Measurements from ENCODE around the gene CACNA1F. TPM values are rescaled to one million over a fixed set of nuclear protein-coding genes. Genes with fewer than 3 reads are reported as not detected.

CACNA1F gene
- total RNA-seq, 4 donors from 2014 or later = under 0.01 to 0.42 (median 0.06) TPM

DNA sequence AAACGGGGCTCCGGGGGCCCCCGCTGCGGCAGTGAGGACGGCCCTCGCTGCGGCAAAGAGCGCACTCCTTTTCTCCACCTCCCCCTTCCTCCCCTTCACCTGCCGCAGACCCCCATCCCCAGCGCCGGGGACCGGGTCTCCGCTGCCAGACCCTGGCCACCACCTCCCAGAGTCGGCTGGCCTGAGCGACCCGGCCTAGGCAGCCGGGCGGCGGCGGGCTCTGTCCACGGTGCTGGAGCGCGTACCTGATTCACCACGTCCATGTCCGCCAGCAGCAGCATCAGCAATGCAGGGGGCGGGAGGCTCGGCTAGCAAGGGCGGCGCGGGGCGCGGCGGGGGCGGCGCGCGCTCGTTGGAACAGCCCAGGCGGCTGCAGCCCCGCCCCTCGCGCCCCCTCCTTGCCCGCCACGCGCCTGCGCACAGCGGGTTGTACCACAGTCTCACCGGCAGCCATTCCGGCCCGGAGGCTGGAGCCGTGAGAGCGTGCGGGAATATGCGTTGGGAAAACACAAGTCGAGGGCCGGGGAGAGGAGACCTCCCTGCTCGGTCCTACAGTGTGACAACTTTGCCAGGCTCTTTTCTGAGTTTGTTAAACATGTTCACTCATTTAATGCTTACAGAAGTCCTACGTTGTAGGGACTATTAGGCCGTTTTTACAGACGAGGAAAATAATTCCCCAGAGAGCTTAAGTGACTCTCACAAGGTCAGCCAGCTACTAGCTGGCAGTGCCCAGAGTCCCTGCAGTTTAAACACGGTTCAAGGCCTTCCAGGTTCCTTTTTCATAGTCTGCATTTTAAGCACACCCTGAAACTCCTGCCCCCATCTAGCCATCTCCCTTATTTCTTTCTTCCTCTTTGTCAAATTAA, 33.0 kb downstream of the CACNA1F start, which contains the start of gene SYP:
SYP (minus strand) TSS at position 288 of the 866 bp plus-strand sequence; CDS start at position 281, 7 bp downstream.
- TF ChIP-seq POLR2AphosphoS5 (IDR thresholded peaks at IDR 0.05) (peak; percentile 80 to 92), EP300 (IDR thresholded peaks at IDR 0.05) (no peak), POLR2A (IDR thresholded peaks at IDR 0.05; ENCODE audit: low read depth) (peak; percentile 42)
- TF ChIP-seq, protein P1, sequence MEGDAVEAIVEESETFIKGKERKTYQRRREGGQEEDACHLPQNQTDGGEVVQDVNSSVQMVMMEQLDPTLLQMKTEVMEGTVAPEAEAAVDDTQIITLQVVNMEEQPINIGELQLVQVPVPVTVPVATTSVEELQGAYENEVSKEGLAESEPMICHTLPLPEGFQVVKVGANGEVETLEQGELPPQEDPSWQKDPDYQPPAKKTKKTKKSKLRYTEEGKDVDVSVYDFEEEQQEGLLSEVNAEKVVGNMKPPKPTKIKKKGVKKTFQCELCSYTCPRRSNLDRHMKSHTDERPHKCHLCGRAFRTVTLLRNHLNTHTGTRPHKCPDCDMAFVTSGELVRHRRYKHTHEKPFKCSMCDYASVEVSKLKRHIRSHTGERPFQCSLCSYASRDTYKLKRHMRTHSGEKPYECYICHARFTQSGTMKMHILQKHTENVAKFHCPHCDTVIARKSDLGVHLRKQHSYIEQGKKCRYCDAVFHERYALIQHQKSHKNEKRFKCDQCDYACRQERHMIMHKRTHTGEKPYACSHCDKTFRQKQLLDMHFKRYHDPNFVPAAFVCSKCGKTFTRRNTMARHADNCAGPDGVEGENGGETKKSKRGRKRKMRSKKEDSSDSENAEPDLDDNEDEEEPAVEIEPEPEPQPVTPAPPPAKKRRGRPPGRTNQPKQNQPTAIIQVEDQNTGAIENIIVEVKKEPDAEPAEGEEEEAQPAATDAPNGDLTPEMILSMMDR (IDR thresholded peaks at IDR 0.05) = peak in 1 of 3 experiments; percentile 14
- peak within 1 kb of the TSS; percentile 35 to 78 (median 61) for H3K27ac ChIP-seq (replicated peaks in 1 of 4)
- peak within 1 kb of the TSS; percentile 38 to 48 (median 42) for H3K4me3 ChIP-seq
- peak; percentile 95 for DNase-seq (ENCODE audit: extremely low spot score)
- intact Hi-C loops (cut with DNase I) = loop anchor here (5.0 kb wide), 1 partner anchor 37 kb away; the partner anchor contains the start of gene CCDC22
- peaks cover 4 to 16% (median 13%) of the 10 kb centered on the region in 4 donors for H3K4me1 ChIP-seq
- WGBS = 48% methylated on average over 31 of the region's 61 CpGs
- no peaks in the 10 kb centered on the region for H3K9me3 ChIP-seq
- H3K36me3 ChIP-seq = no peaks in the 10 kb centered on the region
- H3K27me3 ChIP-seq = no peaks in the 10 kb centered on the region

DNA sequence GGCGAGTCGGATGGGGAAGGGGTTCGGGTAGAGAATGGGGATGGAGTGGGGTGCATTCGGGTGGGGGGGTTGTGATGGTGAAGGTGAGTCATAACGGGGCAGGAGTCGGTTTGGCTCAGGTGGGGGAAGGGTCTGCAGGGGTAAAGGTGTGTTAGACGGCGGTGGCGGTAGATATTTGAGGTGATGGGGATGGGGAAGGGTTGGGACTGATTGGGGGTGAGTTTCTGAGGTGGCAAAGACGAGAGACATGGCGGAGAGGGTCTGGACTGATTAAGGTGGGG, 33.9 kb downstream of the CACNA1F start:
- Histone ChIP-seq H3K27ac (replicated peaks in 1 of 4) (no peak overlapping the region), H3K4me1 (peaks cover 4 to 16% (median 13%) of the 10 kb centered on the region in 4 donors), H3K36me3 (no peaks in the 10 kb centered on the region), H3K4me3 (peak overlapping the region in 1 of 4 donors; percentile 39), H3K27me3 (no peaks in the 10 kb centered on the region), H3K9me3 (no peaks in the 10 kb centered on the region)
- intact Hi-C loops (cut with DNase I) = no loop called here
- DNase-seq (ENCODE audit: extremely low spot score) = no peak
- WGBS = 44% methylated on average over 11 of the region's 11 CpGs
- TF ChIP-seq EP300 (IDR thresholded peaks at IDR 0.05) (no peak), POLR2AphosphoS5 (IDR thresholded peaks at IDR 0.05) (no peak), POLR2A (IDR thresholded peaks at IDR 0.05; ENCODE audit: low read depth) (no peak)
- TF ChIP-seq, protein P1 (IDR thresholded peaks at IDR 0.05) = no peak

DNA sequence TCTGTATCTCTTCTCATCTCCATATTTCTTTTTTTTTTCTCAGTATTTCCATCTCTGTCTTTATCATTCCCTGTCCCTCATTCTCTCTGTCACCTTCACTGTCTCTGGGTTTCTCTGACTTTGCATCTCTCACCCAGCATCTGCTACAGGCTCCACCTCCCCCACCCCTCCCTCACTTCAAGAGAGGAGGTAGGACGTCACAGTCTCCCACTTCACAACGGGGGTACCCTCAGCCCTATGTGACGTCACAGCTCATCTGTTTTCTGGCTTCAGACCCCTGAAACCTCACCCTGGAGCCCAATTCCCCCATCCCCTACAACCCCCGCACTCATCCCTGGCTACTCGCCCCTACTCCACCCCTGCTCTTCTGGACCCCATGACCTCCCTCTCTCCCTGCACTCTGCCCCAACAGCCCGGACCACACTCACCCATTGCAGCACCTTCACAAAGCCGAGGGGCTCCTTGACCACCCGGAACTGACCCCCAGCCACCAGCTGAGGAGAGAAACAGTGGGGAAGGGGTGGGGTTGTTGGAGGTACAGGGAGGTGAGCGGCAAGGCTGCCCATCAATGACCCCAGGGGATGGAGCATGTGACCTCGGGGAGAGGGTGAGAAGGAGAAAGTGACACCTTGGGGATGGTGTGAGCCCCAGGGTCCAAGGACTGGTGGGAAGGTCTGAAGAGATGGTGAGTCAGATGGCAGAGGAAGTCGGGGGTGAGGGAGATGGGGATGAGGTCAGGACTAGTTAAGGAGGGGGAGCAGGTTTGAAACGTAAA, 34.4 kb downstream of the CACNA1F start:
- TF ChIP-seq POLR2AphosphoS5 (IDR thresholded peaks at IDR 0.05) = no peak
- TF ChIP-seq, protein P1 (IDR thresholded peaks at IDR 0.05) = no peak
- TF ChIP-seq POLR2A (IDR thresholded peaks at IDR 0.05; ENCODE audit: low read depth) = no peak
- TF ChIP-seq EP300 (IDR thresholded peaks at IDR 0.05) = no peak
- Histone ChIP-seq H3K36me3 (no peaks in the 10 kb centered on the region), H3K4me3 (no peak overlapping the region), H3K27me3 (no peaks in the 10 kb centered on the region), H3K4me1 (peaks cover 4 to 16% (median 13%) of the 10 kb centered on the region in 4 donors), H3K9me3 (no peaks in the 10 kb centered on the region), H3K27ac (replicated peaks in 1 of 4) (no peak overlapping the region)
- intact Hi-C loops (cut with DNase I) = no loop called here
- DNase-seq (ENCODE audit: extremely low spot score) = no peak
- WGBS = 45% methylated on average over 12 of the region's 12 CpGs

DNA sequence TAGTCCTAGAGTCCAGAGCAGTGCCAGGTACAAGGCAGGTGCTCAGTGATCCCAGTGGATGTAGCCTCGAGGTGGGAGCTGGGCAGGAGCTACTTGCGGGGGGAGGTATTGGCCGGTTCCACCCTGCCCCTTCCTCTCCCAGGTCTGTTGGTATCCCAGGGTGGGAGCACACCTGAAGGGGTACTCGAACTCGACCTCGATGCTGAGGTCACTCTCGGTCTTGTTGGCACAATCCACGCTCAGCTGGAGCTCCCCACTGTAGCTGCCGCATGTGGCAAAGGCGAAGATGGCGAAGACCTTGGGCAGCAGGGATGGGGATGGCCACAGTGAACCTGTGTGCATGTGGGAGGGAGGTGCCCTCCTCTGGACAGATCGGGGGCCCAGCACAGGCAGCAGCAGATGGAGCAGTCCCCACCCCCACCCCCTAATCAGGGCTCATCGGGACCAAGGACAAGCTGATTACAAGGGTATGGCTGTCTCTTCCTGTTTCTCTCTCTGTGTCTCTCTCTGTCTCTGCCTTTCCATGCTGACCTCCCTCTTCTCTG, 35.5 kb downstream of the CACNA1F start:
- Histone ChIP-seq H3K36me3 (no peaks in the 10 kb centered on the region), H3K27ac (replicated peaks in 1 of 4) (no peak overlapping the region), H3K4me3 (no peak overlapping the region), H3K9me3 (no peaks in the 10 kb centered on the region), H3K4me1 (peaks cover 4 to 18% (median 14%) of the 10 kb centered on the region in 4 donors), H3K27me3 (no peaks in the 10 kb centered on the region)
- WGBS = 91% methylated on average over 11 of the region's 13 CpGs
- no peak for DNase-seq (ENCODE audit: extremely low spot score)
- TF ChIP-seq, protein P1 (IDR thresholded peaks at IDR 0.05) = no peak
- TF ChIP-seq POLR2AphosphoS5 (IDR thresholded peaks at IDR 0.05) (no peak), EP300 (IDR thresholded peaks at IDR 0.05) (no peak), POLR2A (IDR thresholded peaks at IDR 0.05; ENCODE audit: low read depth) (no peak)
- intact Hi-C loops (cut with DNase I) = no loop called here
